ENCODE measurements around the gene MACROD1. TPM values are rescaled to one million over a fixed set of nuclear protein-coding genes. Genes with fewer than 3 reads are reported as not detected.
A peak's percentile ranks its signal among the peaks of the same experiment; 100 is the strongest.

The MACROD1 gene
- total RNA-seq, 1 donor from 2014 or later: 3.4 TPM

DNA sequence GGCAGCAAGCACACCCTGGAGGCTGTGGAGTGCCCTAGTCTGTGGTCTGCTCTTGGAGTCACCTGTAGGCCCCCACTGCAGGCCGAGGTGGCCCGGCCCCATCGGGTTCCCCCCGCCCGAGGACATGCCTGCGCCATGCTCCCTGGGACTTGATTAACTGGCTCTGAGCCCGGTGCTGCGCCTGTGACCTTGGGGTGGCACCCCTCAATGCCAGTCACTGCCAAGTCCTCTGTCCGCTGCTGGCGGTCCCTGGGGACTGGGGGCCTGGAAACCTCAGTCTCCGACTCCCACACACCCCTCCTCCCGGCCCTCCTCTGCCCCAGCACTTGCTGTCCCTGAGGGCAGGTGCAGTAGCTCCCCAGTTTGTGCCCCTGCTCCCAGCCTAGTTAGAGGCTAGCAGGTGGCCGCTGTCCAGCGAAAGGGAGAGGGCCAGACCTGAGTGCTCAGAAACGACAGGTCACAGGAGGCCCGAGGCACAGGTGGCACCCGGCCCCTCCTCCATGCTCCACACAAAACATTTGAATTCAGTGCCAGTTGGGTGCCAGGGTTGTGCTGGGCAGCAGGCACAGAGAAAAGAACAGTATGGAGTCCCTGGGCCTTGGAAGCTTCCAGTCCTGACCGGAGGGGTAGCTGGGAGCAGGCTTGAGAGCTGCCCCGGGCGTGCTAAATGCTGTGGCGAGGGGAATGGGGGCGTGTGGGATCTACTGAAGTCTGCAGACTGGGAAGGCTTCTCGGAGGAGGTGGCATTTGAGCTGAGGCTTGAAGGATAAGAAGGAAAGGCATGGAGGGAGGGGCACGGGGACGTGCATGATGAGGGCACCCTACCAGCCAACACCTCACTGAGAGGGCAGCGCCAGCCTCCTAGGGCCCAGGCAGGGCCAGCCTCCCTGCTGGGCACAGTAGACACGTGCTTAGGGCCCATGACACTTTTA, 146.5 kb downstream of the MACROD1 start:
- DNase-seq (ENCODE audit: low read depth) (no peak), FAIRE-seq (no peak)
- Histone ChIP-seq H3K4me2 (ENCODE audit: low read length) (no peak overlapping the region), H3K36me3 (ENCODE audit: insufficient read depth, low read length) (no peaks in the 10 kb centered on the region), H3K27me3 (ENCODE audit: insufficient read depth, low read length) (peaks cover 9% of the 10 kb centered on the region), H3K4me3 (ENCODE audit: insufficient read depth, low read depth, low read length) (no peak overlapping the region), H3K4me1 (ENCODE audit: insufficient read depth, low read length) (no peaks in the 10 kb centered on the region), H3K27ac (ENCODE audit: low read depth, low read length) (no peak overlapping the region), H3K79me2 (ENCODE audit: insufficient read depth, low read length) (no peaks in the 10 kb centered on the region), H4K20me1 (ENCODE audit: insufficient read depth, low read length) (peaks cover 12% of the 10 kb centered on the region), H3K9me3 (ENCODE audit: insufficient read depth, low read depth, low read length) (no peaks in the 10 kb centered on the region), H3K9ac (ENCODE audit: low read length) (no peak overlapping the region), H2AFZ (ENCODE audit: low read depth, low read length) (no peak overlapping the region)
- Mint-ChIP-seq H3K36me3 (ENCODE audit: low read depth, unreplicated experiment) (no peaks in the 10 kb centered on the region), H3K4me1 (ENCODE audit: low read depth, unreplicated experiment) (no peaks in the 10 kb centered on the region), H3K9me3 (ENCODE audit: unreplicated experiment) (no peaks in the 10 kb centered on the region), H3K27ac (ENCODE audit: unreplicated experiment) (peak overlapping the region; percentile 69), H3K4me3 (ENCODE audit: unreplicated experiment) (no peak overlapping the region), H3K27me3 (ENCODE audit: low read depth, unreplicated experiment) (peaks cover 36% of the 10 kb centered on the region)
- TF ChIP-seq, protein P1, sequence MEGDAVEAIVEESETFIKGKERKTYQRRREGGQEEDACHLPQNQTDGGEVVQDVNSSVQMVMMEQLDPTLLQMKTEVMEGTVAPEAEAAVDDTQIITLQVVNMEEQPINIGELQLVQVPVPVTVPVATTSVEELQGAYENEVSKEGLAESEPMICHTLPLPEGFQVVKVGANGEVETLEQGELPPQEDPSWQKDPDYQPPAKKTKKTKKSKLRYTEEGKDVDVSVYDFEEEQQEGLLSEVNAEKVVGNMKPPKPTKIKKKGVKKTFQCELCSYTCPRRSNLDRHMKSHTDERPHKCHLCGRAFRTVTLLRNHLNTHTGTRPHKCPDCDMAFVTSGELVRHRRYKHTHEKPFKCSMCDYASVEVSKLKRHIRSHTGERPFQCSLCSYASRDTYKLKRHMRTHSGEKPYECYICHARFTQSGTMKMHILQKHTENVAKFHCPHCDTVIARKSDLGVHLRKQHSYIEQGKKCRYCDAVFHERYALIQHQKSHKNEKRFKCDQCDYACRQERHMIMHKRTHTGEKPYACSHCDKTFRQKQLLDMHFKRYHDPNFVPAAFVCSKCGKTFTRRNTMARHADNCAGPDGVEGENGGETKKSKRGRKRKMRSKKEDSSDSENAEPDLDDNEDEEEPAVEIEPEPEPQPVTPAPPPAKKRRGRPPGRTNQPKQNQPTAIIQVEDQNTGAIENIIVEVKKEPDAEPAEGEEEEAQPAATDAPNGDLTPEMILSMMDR (IDR thresholded peaks at IDR 0.05; ENCODE audit: insufficient read depth, low read depth, low read length): no peak
- no peak for TF ChIP-seq EZH2 (IDR thresholded peaks at IDR 0.05; ENCODE audit: insufficient read depth, low read length)

DNA sequence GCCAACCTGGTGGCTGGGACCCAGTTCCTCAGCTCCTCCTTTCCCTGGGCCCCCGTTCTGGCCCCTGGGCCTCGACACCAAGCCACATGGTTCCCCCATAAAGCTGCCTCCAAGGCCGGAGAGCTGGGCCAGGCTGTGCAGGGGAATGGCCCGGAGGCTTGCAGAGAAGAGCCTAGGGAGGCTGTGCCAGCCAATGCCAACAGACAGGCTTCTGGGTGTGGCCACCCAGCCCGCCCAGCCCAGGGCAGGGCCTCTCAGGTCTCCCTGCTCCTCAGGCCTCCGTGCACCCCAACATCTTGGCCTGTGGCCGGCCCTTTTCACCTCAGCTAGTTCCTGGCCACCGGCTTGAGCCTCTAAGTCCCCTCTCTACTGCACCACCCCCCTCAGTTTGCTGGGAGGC, 147.6 kb downstream of the MACROD1 start:
- Histone ChIP-seq H3K27me3 (ENCODE audit: insufficient read depth, low read length) (peaks cover 9% of the 10 kb centered on the region), H3K9me3 (ENCODE audit: insufficient read depth, low read depth, low read length) (no peaks in the 10 kb centered on the region), H3K4me2 (ENCODE audit: low read length) (no peak overlapping the region), H2AFZ (ENCODE audit: low read depth, low read length) (no peak overlapping the region), H3K79me2 (ENCODE audit: insufficient read depth, low read length) (no peaks in the 10 kb centered on the region), H3K27ac (ENCODE audit: low read depth, low read length) (no peak overlapping the region), H3K9ac (ENCODE audit: low read length) (no peak overlapping the region), H3K36me3 (ENCODE audit: insufficient read depth, low read length) (no peaks in the 10 kb centered on the region), H3K4me3 (ENCODE audit: insufficient read depth, low read depth, low read length) (no peak overlapping the region), H4K20me1 (ENCODE audit: insufficient read depth, low read length) (peaks cover 12% of the 10 kb centered on the region), H3K4me1 (ENCODE audit: insufficient read depth, low read length) (no peaks in the 10 kb centered on the region)
- Mint-ChIP-seq H3K27me3 (ENCODE audit: low read depth, unreplicated experiment) (peaks cover 37% of the 10 kb centered on the region), H3K36me3 (ENCODE audit: low read depth, unreplicated experiment) (no peaks in the 10 kb centered on the region), H3K4me1 (ENCODE audit: low read depth, unreplicated experiment) (no peaks in the 10 kb centered on the region), H3K4me3 (ENCODE audit: unreplicated experiment) (no peak overlapping the region), H3K27ac (ENCODE audit: unreplicated experiment) (no peak overlapping the region), H3K9me3 (ENCODE audit: unreplicated experiment) (no peaks in the 10 kb centered on the region)
- FAIRE-seq (no peak), DNase-seq (ENCODE audit: low read depth) (no peak)
- no peak for TF ChIP-seq EZH2 (IDR thresholded peaks at IDR 0.05; ENCODE audit: insufficient read depth, low read length)
- TF ChIP-seq, protein P1 (IDR thresholded peaks at IDR 0.05; ENCODE audit: insufficient read depth, low read depth, low read length): no peak

DNA sequence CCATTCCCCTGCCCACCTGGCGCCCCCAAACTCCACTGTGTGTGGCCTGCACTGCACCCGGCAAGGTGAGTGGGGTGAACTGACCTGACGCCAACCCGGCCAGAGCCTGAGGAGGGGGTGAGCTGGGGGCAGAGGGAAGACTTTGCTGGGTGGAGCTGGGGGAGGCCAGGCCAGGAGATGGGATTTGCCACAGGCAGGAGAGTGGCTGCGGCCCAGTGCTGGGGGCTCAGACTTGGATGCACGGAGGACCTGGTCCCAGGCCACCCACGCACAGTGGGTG, 148.0 kb downstream of the MACROD1 start:
- no peak overlapping the region for H2AFZ ChIP-seq (ENCODE audit: low read depth, low read length)
- Mint-ChIP-seq H3K4me1 (ENCODE audit: low read depth, unreplicated experiment) (no peaks in the 10 kb centered on the region), H3K27ac (ENCODE audit: unreplicated experiment) (no peak overlapping the region), H3K4me3 (ENCODE audit: unreplicated experiment) (no peak overlapping the region), H3K9me3 (ENCODE audit: unreplicated experiment) (no peaks in the 10 kb centered on the region), H3K27me3 (ENCODE audit: low read depth, unreplicated experiment) (peaks cover 41% of the 10 kb centered on the region), H3K36me3 (ENCODE audit: low read depth, unreplicated experiment) (no peaks in the 10 kb centered on the region)
- H3K27ac ChIP-seq (ENCODE audit: low read depth, low read length): no peak overlapping the region
- DNase-seq (ENCODE audit: low read depth) (no peak), FAIRE-seq (no peak)
- H3K9ac ChIP-seq (ENCODE audit: low read length): no peak overlapping the region
- H3K79me2 ChIP-seq (ENCODE audit: insufficient read depth, low read length): no peaks in the 10 kb centered on the region
- no peaks in the 10 kb centered on the region for H3K9me3 ChIP-seq (ENCODE audit: insufficient read depth, low read depth, low read length)
- TF ChIP-seq, protein P1 (IDR thresholded peaks at IDR 0.05; ENCODE audit: insufficient read depth, low read depth, low read length): no peak
- TF ChIP-seq EZH2 (IDR thresholded peaks at IDR 0.05; ENCODE audit: insufficient read depth, low read length): no peak
- no peaks in the 10 kb centered on the region for H3K4me1 ChIP-seq (ENCODE audit: insufficient read depth, low read length)
- no peak overlapping the region for H3K4me2 ChIP-seq (ENCODE audit: low read length)
- no peaks in the 10 kb centered on the region for H3K36me3 ChIP-seq (ENCODE audit: insufficient read depth, low read length)
- H4K20me1 ChIP-seq (ENCODE audit: insufficient read depth, low read length): peaks cover 12% of the 10 kb centered on the region
- H3K4me3 ChIP-seq (ENCODE audit: insufficient read depth, low read depth, low read length): no peak overlapping the region
- H3K27me3 ChIP-seq (ENCODE audit: insufficient read depth, low read length): peaks cover 9% of the 10 kb centered on the region

Data from astrocyte (in vitro differentiated cells and primary cell).